Mucosa of rectum (tissue), 2 donors: ENCODE measurements around the gene RASGRP2.

ENCODE experiments used
- H3K27ac ChIP-seq, 2 donors: one replicate each; pipeline ENCODE4 v1.7.0; 2013; ENCODE audit warnings: inconsistent platforms in 2 of 2, low read depth in 2 of 2, low read length in 2 of 2
- H3K27me3 ChIP-seq, 2 donors: one replicate each; pipeline ENCODE4 v1.7.0; 2013; ENCODE audit warnings: low read length in 2 of 2; ENCODE audit not compliant: control insufficient read depth in 2 of 2, insufficient read depth in 2 of 2
- H3K36me3 ChIP-seq, 2 donors: one replicate each; pipeline ENCODE4 v1.7.0; 2013; ENCODE audit warnings: low read length in 2 of 2; ENCODE audit not compliant: control insufficient read depth in 2 of 2, insufficient read depth in 2 of 2
- H3K4me1 ChIP-seq, 2 donors: one replicate each; pipeline ENCODE4 v1.7.0; 2013; ENCODE audit warnings: low read length in 2 of 2, mild to moderate bottlenecking in 1 of 2; ENCODE audit not compliant: control insufficient read depth in 2 of 2, insufficient read depth in 2 of 2
- H3K4me3 ChIP-seq, 2 donors: one replicate each; pipeline ENCODE4 v1.7.0; 2013; ENCODE audit warnings: low read length in 2 of 2
- H3K9ac ChIP-seq, 2 donors: one replicate each; pipeline ENCODE4 v1.7.0; 2013; ENCODE audit warnings: low read length in 2 of 2, low read depth in 1 of 2, mild to moderate bottlenecking in 1 of 2
- H3K9me3 ChIP-seq, 2 donors: one replicate each; pipeline ENCODE4 v1.7.0; 2013; ENCODE audit warnings: low read length in 2 of 2; ENCODE audit not compliant: control insufficient read depth in 2 of 2
- donor health status: healthy.
- donor health status: Normal muscosa, but diverticular disease.

RASGRP2 gene

DNA sequence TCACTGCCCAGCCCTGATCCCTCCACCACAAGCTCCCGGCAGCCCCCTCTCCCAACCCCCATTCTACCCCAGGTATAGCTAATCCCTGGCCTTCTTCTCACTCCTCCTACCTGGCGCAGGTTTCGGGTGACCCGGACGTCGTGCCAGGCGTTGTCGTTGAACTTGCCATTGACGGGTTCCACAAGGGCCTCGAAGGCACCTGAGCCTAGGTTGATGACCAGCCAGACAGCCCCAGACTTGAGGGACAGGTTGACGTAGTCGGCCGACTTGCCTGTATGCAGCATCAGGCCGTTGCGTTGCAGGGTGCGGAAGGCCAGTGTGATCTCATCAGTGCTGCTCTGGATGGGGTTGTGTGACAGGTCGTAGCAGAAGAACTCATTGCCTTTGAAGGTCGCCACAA is 58.4 kb downstream of the RASGRP2 start:
- Histone ChIP-seq H3K9ac (no peak overlapping the region), H3K36me3 (no peaks in the 10 kb centered on the region), H3K4me3 (no peak overlapping the region), H3K27me3 (peaks cover 0 to 4% of the 10 kb centered on the region in 2 donors), H3K9me3 (no peaks in the 10 kb centered on the region), H3K4me1 (peaks cover 3 to 5% of the 10 kb centered on the region in 2 donors), H3K27ac (no peak overlapping the region)

DNA sequence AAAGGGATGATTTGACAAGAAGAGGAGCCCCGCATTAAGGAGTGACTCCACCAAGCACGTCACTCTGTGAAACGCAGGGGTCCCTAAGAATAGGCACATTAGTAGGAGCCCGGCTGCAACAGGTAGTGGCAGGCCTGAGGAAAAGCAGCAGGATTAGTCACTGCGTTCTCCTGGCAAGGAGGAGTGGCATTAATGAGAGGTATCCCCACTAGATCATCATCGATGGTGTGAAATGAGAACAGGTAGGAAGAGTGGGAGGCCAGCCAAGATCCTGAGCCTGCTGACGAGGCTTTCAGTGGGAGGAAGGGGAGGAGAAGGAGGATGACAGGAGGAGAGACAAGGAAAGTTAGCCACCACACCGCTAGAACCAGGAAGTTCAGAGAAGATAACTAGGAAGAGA is 59.6 kb downstream of the RASGRP2 start:
- Histone ChIP-seq H3K9me3 (no peaks in the 10 kb centered on the region), H3K9ac (no peak overlapping the region), H3K4me3 (no peak overlapping the region), H3K4me1 (peaks cover 3 to 5% of the 10 kb centered on the region in 2 donors), H3K36me3 (no peaks in the 10 kb centered on the region), H3K27me3 (peaks cover 0 to 4% of the 10 kb centered on the region in 2 donors), H3K27ac (no peak overlapping the region)

GRCh38 chr11:64681171-64681570 is 62.8 kb downstream of the RASGRP2 start:
- H3K9me3 ChIP-seq = no peaks in the 10 kb centered on the region

GRCh38 chr11:64679846-64680245 is 64.1 kb downstream of the RASGRP2 start:
- Histone ChIP-seq H3K9ac (no peak overlapping the region), H3K9me3 (no peaks in the 10 kb centered on the region), H3K27me3 (peaks cover 17 to 21% of the 10 kb centered on the region in 2 donors), H3K36me3 (no peaks in the 10 kb centered on the region), H3K4me1 (no peaks in the 10 kb centered on the region), H3K4me3 (no peak overlapping the region), H3K27ac (no peak overlapping the region)

More at GRCh38 chr11:64681171-64681570, 62.8 kb downstream of the RASGRP2 start:
- Histone ChIP-seq H3K4me3 (no peak overlapping the region), H3K9ac (no peak overlapping the region), H3K27me3 (peaks cover 10 to 14% of the 10 kb centered on the region in 2 donors), H3K4me1 (no peaks in the 10 kb centered on the region), H3K36me3 (no peaks in the 10 kb centered on the region), H3K27ac (no peak overlapping the region)

DNA sequence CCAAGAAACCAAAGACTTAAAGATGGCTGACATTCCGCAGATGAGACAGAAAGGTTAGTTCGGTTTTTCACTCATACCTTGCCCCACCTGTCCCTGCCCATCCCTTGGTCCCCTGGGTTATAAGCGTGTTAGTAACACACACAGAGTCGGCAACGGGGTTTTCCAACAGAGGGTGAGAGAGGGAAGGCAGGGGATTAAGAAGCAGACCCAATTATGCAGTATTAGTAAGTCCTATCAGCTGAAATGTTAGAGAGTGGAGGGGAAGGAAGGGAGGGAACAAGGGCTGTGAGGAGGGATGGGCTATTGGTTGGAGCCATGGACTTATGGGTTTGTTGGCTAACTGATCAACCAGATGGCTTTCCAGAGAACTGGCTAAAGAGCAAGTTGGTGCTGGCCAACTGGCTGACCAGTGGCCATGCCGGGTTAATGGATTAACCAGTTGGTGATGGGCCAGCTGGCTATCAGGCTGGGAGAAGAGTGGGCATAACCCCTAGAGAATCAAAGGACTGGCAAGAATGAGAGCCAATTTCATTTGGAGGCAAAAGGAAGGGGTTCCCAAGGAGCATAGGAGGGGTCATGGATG is 66.4 kb downstream of the RASGRP2 start:
- no peaks in the 10 kb centered on the region for H3K9me3 ChIP-seq
- H3K27ac ChIP-seq = no peak overlapping the region
- H3K4me1 ChIP-seq = no peaks in the 10 kb centered on the region
- no peak overlapping the region for H3K4me3 ChIP-seq
- H3K27me3 ChIP-seq = peaks cover 17 to 19% of the 10 kb centered on the region in 2 donors
- H3K36me3 ChIP-seq = no peaks in the 10 kb centered on the region
- no peak overlapping the region for H3K9ac ChIP-seq
